Measurements from ENCODE around the gene CD247.

CD247 gene

GRCh38 chr1:167511374-167511986 lies 6.8 kb downstream of the CD247 start:
- no peak for DNase-seq

- no peak for DNase-seq
Observed at GRCh38 chr1:167510881-167511280, 7.4 kb downstream of the CD247 start.

GRCh38 chr1:167510244-167510643 lies 8.1 kb downstream of the CD247 start:
- no peak for DNase-seq

GRCh38 chr1:167509587-167509986 lies 8.7 kb downstream of the CD247 start:
- DNase-seq, result no peak

- DNase-seq, result no peak
Observed at GRCh38 chr1:167507719-167508118, 10.6 kb downstream of the CD247 start.

- DNase-seq, result no peak
Observed at GRCh38 chr1:167504467-167504827, 13.9 kb downstream of the CD247 start.

- DNase-seq, result no peak
Observed at GRCh38 chr1:167503626-167504466, 14.5 kb downstream of the CD247 start.

GRCh38 chr1:167502719-167503462 lies 15.4 kb downstream of the CD247 start:
- DNase-seq, result no peak

GRCh38 chr1:167502192-167502551 lies 16.2 kb downstream of the CD247 start:
- DNase-seq, result no peak

GRCh38 chr1:167501515-167502191 lies 16.7 kb downstream of the CD247 start:
- no peak for DNase-seq

GRCh38 chr1:167500283-167500860 lies 18.0 kb downstream of the CD247 start:
- no peak for DNase-seq

GRCh38 chr1:167499664-167500101 lies 18.6 kb downstream of the CD247 start:
- no peak for DNase-seq

GRCh38 chr1:167499106-167499505 lies 19.2 kb downstream of the CD247 start:
- DNase-seq, result no peak

- no peak for DNase-seq
Observed at GRCh38 chr1:167496797-167497619, 21.3 kb downstream of the CD247 start.

GRCh38 chr1:167493372-167493771 lies 25.0 kb downstream of the CD247 start:
- no peak for DNase-seq

GRCh38 chr1:167492481-167492910 lies 25.8 kb downstream of the CD247 start:
- no peak for DNase-seq

- no peak for DNase-seq
Observed at GRCh38 chr1:167491586-167492461, 26.5 kb downstream of the CD247 start.

GRCh38 chr1:167490765-167491164 lies 27.6 kb downstream of the CD247 start:
- no peak for DNase-seq

- DNase-seq, result no peak
Observed at GRCh38 chr1:167489571-167490340, 28.6 kb downstream of the CD247 start.

- DNase-seq, result no peak
Observed at GRCh38 chr1:167488786-167489185, 29.5 kb downstream of the CD247 start.

Measured in NCI-H226 (cell line).